GM23338 (cell line): ENCODE results near the gene CIPC. TPM values are rescaled to one million over a fixed set of nuclear protein-coding genes. Genes with fewer than 3 reads are reported as not detected.

Source experiments
- ATAC-seq: fragments of 200-7000 bp; cut with Tn5 transposase; 3 replicates; pipeline ENCODE4 v1.9.1; 2020
- DNase-seq: peaks from one replicate; pipeline ENCODE4 v3.0.0-alpha.2; 2015; ENCODE audit warnings: low spot score
- H2AFZ ChIP-seq: fragments of 200-600 bp; sonication (generic); 2 replicates; pipeline ENCODE4 v1.8.0; 2016; ENCODE audit warnings: antibody characterized with exemption, mild to moderate bottlenecking, moderate library complexity
- H3F3A ChIP-seq: fragments of 200-600 bp; sonication (generic); replicated peaks from 2 replicates; pipeline ENCODE4 v1.8.0; 2017; ENCODE audit warnings: antibody characterized with exemption, mixed run types, low read depth
- H3K27ac ChIP-seq: fragments of 200-600 bp; sonication (generic); 2 replicates; pipeline ENCODE4 v1.6.1; 2016; ENCODE audit warnings: low read depth
- H3K27me3 ChIP-seq: fragments of 200-600 bp; sonication (generic); 2 replicates; pipeline ENCODE4 v1.8.0; 2016; ENCODE audit warnings: mild to moderate bottlenecking, mixed run types, moderate library complexity; ENCODE audit not compliant: insufficient read depth
- H3K36me3 ChIP-seq: fragments of 200-600 bp; sonication (generic); 2 replicates; pipeline ENCODE4 v1.8.0; 2016; ENCODE audit warnings: mild to moderate bottlenecking; ENCODE audit not compliant: insufficient read depth
- H3K4me1 ChIP-seq: fragments of 200-600 bp; sonication (generic); 2 replicates; pipeline ENCODE4 v1.8.0; 2016; ENCODE audit warnings: mild to moderate bottlenecking, moderate library complexity; ENCODE audit not compliant: insufficient read depth
- H3K4me2 ChIP-seq: fragments of 200-600 bp; sonication (generic); 2 replicates; pipeline ENCODE4 v1.7.1; 2017; ENCODE audit warnings: mixed run types
- H3K4me3 ChIP-seq: fragments of 200-600 bp; sonication (generic); 2 replicates; pipeline ENCODE4 v1.6.1; 2016; ENCODE audit warnings: mixed run types
- H3K79me2 ChIP-seq: fragments of 200-600 bp; sonication (generic); replicated peaks from 2 replicates; pipeline ENCODE4 v1.8.0; 2017; ENCODE audit warnings: mild to moderate bottlenecking; ENCODE audit not compliant: insufficient read depth
- H3K9me2 ChIP-seq: fragments of 200-600 bp; sonication (generic); 2 replicates; pipeline ENCODE4 v1.8.0; 2017; ENCODE audit not compliant: insufficient read depth
- H4K20me1 ChIP-seq: fragments of 200-600 bp; sonication (generic); replicated peaks from 2 replicates; pipeline ENCODE4 v1.8.0; 2017; ENCODE audit warnings: mild to moderate bottlenecking; ENCODE audit not compliant: insufficient read depth
- H3K27ac Mint-ChIP-seq: 2 replicates; pipeline ENCODE4 v1.8.0; 2020; ENCODE audit warnings: inconsistent platforms, mild to moderate bottlenecking, moderate library complexity, mixed read lengths
- H3K27me3 Mint-ChIP-seq: 3 replicates; pipeline ENCODE4 v1.8.0; 2022; ENCODE audit warnings: low read depth, mild to moderate bottlenecking, moderate library complexity, mixed read lengths, inconsistent platforms; ENCODE audit not compliant: insufficient read depth, poor library complexity
- H3K36me3 Mint-ChIP-seq: 3 replicates; pipeline ENCODE4 v1.8.0; 2021; ENCODE audit warnings: low read depth, mild to moderate bottlenecking, inconsistent platforms, moderate library complexity, mixed read lengths
- H3K4me1 Mint-ChIP-seq: 3 replicates; pipeline ENCODE4 v1.8.0; 2020; ENCODE audit warnings: mild to moderate bottlenecking, inconsistent platforms, mixed read lengths
- H3K4me3 Mint-ChIP-seq: 3 replicates; pipeline ENCODE4 v1.8.0; 2021; ENCODE audit warnings: moderate library complexity, mild to moderate bottlenecking, inconsistent platforms, mixed read lengths
- H3K9me3 Mint-ChIP-seq: 3 replicates; pipeline ENCODE4 v1.8.0; 2020; ENCODE audit warnings: moderate library complexity, mild to moderate bottlenecking, inconsistent platforms, mixed read lengths
- CREB1 ChIP-seq: fragments of 250-450 bp; sonication (Bioruptor Pico); IDR thresholded peaks from 2 replicates; pipeline ENCODE4 v1.5.0; 2020; ENCODE audit warnings: low read depth, mild to moderate bottlenecking, moderate library complexity
- EZH2 ChIP-seq: fragments of 200-600 bp; sonication (generic); IDR thresholded peaks from one replicate; pipeline ENCODE4 v1.8.0; 2017; ENCODE audit warnings: antibody characterized with exemption, mild to moderate bottlenecking, low read depth; ENCODE audit not compliant: unreplicated experiment
- EZH2phosphoT487 ChIP-seq: fragments of 200-600 bp; sonication (generic); IDR thresholded peaks from one replicate; pipeline ENCODE4 v1.8.1; 2018; ENCODE audit warnings: antibody characterized with exemption; ENCODE audit not compliant: unreplicated experiment
- NANOG ChIP-seq: IDR thresholded peaks from 2 replicates; pipeline ENCODE4 v1.6.1; 2016; ENCODE audit warnings: antibody characterized with exemption, borderline replicate concordance
- ZNF331 ChIP-seq: fragments of 250-450 bp; sonication (Bioruptor Pico); IDR thresholded peaks from 2 replicates; pipeline ENCODE4 v1.5.0; 2020; ENCODE audit warnings: low read depth, mild to moderate bottlenecking, moderate library complexity
- polyA plus RNA-seq: library from polyadenylated mRNA; unstranded; fragments of >200 nt; fragmentation: Nextera tagmentation; extraction: Ambion mirVana; gene quantifications from 2 replicates; pipeline ENCODE4 v1.2.1, GENCODE V29; 2016
- total RNA-seq: library from RNA; depleted of rRNA; stranded (reverse); fragments of >200 nt; shearing (Covaris generic); gene quantifications from 2 replicates; pipeline ENCODE4 v1.2.3, GENCODE V29; 2014
- TF ChIP-seq, protein P1 (sequence below), 2 experiments: fragments of 200-600 bp in 1 of 2; sonication (generic) in 1 of 2; conservative IDR thresholded peaks; 2 replicates each; pipeline versions ENCODE4 v1.5.1 to v1.6.1; 2016 to 2017; ENCODE audit warnings: antibody characterized with exemption in 2 of 2, low read depth in 2 of 2, mild to moderate bottlenecking in 2 of 2, moderate library complexity in 1 of 2
- TF ChIP-seq, protein P2 (sequence below): IDR thresholded peaks from one replicate; pipeline ENCODE4 v1.6.1; 2018; ENCODE audit warnings: antibody characterized with exemption; ENCODE audit not compliant: unreplicated experiment
- TF ChIP-seq, protein P3 (sequence below): fragments of 250-450 bp; sonication (Bioruptor Pico); IDR thresholded peaks from 2 replicates; pipeline ENCODE4 v1.5.0; 2020; ENCODE audit warnings: mild to moderate bottlenecking, moderate library complexity

Gene CIPC
- total and polyA plus RNA-seq, 2 experiments from 2014 or later, result 8.1 to 36.9 TPM

DNA sequence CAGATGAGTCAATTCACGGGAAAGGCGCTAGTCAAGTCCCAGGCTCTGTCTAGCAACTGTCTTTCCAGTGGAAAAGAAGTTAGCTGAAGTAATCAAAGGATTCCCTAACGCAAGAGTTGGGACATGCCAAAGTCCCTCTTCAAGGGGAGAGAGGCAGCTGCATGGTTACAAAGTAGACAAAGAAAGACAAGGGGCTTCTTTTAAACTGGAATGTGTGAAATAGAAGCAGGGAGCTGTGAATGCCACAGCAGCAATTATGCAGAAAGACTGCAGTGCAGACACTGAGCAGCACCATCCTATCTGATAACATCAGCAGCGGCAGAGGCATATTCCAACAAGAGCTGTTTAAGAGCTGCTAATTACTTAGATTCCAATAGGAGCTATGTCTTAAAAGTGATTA, 12.5 kb upstream of the CIPC start:
- DNase-seq (peak; percentile 43), ATAC-seq (no peak; the same call in 2 of the 3 replicates)
- no peak overlapping the region for H3K4me3 ChIP-seq
- peaks cover 19% of the 10 kb centered on the region for H3K4me1 ChIP-seq
- H3K36me3 Mint-ChIP-seq, result no peaks in the 10 kb centered on the region
- H3K27me3 ChIP-seq, result no peaks in the 10 kb centered on the region
- no peaks in the 10 kb centered on the region for H3K9me2 ChIP-seq
- TF ChIP-seq, protein P1, sequence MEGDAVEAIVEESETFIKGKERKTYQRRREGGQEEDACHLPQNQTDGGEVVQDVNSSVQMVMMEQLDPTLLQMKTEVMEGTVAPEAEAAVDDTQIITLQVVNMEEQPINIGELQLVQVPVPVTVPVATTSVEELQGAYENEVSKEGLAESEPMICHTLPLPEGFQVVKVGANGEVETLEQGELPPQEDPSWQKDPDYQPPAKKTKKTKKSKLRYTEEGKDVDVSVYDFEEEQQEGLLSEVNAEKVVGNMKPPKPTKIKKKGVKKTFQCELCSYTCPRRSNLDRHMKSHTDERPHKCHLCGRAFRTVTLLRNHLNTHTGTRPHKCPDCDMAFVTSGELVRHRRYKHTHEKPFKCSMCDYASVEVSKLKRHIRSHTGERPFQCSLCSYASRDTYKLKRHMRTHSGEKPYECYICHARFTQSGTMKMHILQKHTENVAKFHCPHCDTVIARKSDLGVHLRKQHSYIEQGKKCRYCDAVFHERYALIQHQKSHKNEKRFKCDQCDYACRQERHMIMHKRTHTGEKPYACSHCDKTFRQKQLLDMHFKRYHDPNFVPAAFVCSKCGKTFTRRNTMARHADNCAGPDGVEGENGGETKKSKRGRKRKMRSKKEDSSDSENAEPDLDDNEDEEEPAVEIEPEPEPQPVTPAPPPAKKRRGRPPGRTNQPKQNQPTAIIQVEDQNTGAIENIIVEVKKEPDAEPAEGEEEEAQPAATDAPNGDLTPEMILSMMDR (conservative IDR thresholded peaks at IDR 0.05; ENCODE audit: low read depth in 2 of 2), result no peak
- no peak for TF ChIP-seq ZNF331 (CRISPR knock-in tag)
- no peak for TF ChIP-seq CREB1 (CRISPR knock-in tag)
- TF ChIP-seq, protein P2, sequence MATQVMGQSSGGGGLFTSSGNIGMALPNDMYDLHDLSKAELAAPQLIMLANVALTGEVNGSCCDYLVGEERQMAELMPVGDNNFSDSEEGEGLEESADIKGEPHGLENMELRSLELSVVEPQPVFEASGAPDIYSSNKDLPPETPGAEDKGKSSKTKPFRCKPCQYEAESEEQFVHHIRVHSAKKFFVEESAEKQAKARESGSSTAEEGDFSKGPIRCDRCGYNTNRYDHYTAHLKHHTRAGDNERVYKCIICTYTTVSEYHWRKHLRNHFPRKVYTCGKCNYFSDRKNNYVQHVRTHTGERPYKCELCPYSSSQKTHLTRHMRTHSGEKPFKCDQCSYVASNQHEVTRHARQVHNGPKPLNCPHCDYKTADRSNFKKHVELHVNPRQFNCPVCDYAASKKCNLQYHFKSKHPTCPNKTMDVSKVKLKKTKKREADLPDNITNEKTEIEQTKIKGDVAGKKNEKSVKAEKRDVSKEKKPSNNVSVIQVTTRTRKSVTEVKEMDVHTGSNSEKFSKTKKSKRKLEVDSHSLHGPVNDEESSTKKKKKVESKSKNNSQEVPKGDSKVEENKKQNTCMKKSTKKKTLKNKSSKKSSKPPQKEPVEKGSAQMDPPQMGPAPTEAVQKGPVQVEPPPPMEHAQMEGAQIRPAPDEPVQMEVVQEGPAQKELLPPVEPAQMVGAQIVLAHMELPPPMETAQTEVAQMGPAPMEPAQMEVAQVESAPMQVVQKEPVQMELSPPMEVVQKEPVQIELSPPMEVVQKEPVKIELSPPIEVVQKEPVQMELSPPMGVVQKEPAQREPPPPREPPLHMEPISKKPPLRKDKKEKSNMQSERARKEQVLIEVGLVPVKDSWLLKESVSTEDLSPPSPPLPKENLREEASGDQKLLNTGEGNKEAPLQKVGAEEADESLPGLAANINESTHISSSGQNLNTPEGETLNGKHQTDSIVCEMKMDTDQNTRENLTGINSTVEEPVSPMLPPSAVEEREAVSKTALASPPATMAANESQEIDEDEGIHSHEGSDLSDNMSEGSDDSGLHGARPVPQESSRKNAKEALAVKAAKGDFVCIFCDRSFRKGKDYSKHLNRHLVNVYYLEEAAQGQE, result no peak
- TF ChIP-seq, protein P3, sequence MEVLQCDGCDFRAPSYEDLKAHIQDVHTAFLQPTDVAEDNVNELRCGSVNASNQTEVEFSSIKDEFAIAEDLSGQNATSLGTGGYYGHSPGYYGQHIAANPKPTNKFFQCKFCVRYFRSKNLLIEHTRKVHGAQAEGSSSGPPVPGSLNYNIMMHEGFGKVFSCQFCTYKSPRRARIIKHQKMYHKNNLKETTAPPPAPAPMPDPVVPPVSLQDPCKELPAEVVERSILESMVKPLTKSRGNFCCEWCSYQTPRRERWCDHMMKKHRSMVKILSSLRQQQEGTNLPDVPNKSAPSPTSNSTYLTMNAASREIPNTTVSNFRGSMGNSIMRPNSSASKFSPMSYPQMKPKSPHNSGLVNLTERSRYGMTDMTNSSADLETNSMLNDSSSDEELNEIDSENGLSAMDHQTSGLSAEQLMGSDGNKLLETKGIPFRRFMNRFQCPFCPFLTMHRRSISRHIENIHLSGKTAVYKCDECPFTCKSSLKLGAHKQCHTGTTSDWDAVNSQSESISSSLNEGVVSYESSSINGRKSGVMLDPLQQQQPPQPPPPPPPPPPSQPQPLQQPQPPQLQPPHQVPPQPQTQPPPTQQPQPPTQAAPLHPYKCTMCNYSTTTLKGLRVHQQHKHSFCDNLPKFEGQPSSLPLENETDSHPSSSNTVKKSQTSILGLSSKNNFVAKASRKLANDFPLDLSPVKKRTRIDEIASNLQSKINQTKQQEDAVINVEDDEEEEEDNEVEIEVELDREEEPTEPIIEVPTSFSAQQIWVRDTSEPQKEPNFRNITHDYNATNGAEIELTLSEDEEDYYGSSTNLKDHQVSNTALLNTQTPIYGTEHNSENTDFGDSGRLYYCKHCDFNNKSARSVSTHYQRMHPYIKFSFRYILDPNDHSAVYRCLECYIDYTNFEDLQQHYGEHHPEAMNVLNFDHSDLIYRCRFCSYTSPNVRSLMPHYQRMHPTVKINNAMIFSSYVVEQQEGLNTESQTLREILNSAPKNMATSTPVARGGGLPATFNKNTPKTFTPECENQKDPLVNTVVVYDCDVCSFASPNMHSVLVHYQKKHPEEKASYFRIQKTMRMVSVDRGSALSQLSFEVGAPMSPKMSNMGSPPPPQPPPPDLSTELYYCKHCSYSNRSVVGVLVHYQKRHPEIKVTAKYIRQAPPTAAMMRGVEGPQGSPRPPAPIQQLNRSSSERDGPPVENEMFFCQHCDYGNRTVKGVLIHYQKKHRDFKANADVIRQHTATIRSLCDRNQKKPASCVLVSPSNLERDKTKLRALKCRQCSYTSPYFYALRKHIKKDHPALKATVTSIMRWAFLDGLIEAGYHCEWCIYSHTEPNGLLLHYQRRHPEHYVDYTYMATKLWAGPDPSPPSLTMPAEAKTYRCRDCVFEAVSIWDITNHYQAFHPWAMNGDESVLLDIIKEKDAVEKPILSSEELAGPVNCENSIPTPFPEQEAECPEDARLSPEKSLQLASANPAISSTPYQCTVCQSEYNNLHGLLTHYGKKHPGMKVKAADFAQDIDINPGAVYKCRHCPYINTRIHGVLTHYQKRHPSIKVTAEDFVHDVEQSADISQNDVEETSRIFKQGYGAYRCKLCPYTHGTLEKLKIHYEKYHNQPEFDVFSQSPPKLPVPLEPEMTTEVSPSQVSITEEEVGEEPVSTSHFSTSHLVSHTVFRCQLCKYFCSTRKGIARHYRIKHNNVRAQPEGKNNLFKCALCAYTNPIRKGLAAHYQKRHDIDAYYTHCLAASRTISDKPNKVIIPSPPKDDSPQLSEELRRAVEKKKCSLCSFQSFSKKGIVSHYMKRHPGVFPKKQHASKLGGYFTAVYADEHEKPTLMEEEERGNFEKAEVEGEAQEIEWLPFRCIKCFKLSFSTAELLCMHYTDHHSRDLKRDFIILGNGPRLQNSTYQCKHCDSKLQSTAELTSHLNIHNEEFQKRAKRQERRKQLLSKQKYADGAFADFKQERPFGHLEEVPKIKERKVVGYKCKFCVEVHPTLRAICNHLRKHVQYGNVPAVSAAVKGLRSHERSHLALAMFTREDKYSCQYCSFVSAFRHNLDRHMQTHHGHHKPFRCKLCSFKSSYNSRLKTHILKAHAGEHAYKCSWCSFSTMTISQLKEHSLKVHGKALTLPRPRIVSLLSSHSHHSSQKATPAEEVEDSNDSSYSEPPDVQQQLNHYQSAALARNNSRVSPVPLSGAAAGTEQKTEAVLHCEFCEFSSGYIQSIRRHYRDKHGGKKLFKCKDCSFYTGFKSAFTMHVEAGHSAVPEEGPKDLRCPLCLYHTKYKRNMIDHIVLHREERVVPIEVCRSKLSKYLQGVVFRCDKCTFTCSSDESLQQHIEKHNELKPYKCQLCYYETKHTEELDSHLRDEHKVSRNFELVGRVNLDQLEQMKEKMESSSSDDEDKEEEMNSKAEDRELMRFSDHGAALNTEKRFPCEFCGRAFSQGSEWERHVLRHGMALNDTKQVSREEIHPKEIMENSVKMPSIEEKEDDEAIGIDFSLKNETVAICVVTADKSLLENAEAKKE (CRISPR knock-in tag), result no peak
- no peak for TF ChIP-seq EZH2phosphoT487
- TF ChIP-seq EZH2, result no peak
- no peak for TF ChIP-seq NANOG
- H3K27ac Mint-ChIP-seq, result peak overlapping the region; percentile 28; the same call in 1 of the 2 replicates
- H3K27ac ChIP-seq, result peak overlapping the region; percentile 40; the same call in 1 of the 2 replicates
- peak overlapping the region; percentile 79 for H2AFZ ChIP-seq
- H3K79me2 ChIP-seq, result no peaks in the 10 kb centered on the region
- no peaks in the 10 kb centered on the region; the same call in 1 of the 2 replicates for H3F3A ChIP-seq
- peaks cover 7% of the 10 kb centered on the region for H3K9me3 Mint-ChIP-seq
- H3K4me1 Mint-ChIP-seq, result peaks cover 49% of the 10 kb centered on the region
- no peak overlapping the region for H3K4me3 Mint-ChIP-seq
- H4K20me1 ChIP-seq, result no peaks in the 10 kb centered on the region
- H3K27me3 Mint-ChIP-seq, result peaks cover 2% of the 10 kb centered on the region
- H3K36me3 ChIP-seq, result no peaks in the 10 kb centered on the region
- H3K4me2 ChIP-seq, result no peak overlapping the region
